A549 (cell line): ENCODE data around the gene SUPT7L.

Source experiments
- CHD4 ChIP-seq: fragments of 200-600 bp; sonication (generic); IDR thresholded peaks from 2 replicates; pipeline ENCODE4 v1.6.1; 2016; ENCODE audit warnings: antibody characterized with exemption, mild to moderate bottlenecking, borderline replicate concordance
- EHMT2 ChIP-seq: fragments of 200-600 bp; sonication (generic); IDR thresholded peaks from 2 replicates; pipeline ENCODE4 v1.6.1; 2016; ENCODE audit warnings: antibody characterized with exemption, low read depth, mild to moderate bottlenecking, moderate library complexity
- JUNB ChIP-seq: fragments of >200 bp; sonication (Bioruptor Twin); formaldehyde crosslinking; IDR thresholded peaks from 2 replicates; pipeline ENCODE4 v1.6.1; 2016
- KDM1A ChIP-seq: fragments of 200-600 bp; sonication (generic); IDR thresholded peaks from 2 replicates; pipeline ENCODE4 v1.6.1; 2016; ENCODE audit warnings: low read depth, mild to moderate bottlenecking
- POLR2A ChIP-seq: IDR thresholded peaks from 2 replicates; pipeline ENCODE4 v1.6.1; 2012; ENCODE audit warnings: mild to moderate bottlenecking, low read length
- TF ChIP-seq, protein P1 (sequence below): fragments of >200 bp; sonication (Bioruptor Twin); formaldehyde crosslinking; IDR thresholded peaks from 3 replicates; pipeline ENCODE4 v1.5.1; 2016

DNA sequence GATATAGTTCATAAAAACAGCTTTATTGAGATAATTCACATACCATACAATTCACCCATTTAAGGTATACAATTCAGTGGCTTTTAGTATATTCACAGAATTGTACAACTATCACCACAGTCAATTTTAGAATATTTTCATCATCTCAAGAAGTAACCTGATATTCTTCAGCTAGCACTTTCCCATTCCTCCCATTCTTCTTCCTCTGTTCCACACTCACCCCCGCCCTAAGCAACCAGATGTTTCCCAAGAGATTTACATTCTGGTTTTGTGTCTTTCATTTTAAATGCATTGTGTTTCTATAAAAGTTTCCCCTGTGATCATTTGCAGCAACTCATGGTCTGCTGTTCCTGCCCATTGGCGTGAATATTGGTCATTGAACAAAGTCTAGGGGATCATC lies 29.1 kb downstream of the SUPT7L start:
- TF ChIP-seq POLR2A (no peak), JUNB (no peak), KDM1A (no peak), CHD4 (no peak), EHMT2 (no peak)
- TF ChIP-seq, protein P1, sequence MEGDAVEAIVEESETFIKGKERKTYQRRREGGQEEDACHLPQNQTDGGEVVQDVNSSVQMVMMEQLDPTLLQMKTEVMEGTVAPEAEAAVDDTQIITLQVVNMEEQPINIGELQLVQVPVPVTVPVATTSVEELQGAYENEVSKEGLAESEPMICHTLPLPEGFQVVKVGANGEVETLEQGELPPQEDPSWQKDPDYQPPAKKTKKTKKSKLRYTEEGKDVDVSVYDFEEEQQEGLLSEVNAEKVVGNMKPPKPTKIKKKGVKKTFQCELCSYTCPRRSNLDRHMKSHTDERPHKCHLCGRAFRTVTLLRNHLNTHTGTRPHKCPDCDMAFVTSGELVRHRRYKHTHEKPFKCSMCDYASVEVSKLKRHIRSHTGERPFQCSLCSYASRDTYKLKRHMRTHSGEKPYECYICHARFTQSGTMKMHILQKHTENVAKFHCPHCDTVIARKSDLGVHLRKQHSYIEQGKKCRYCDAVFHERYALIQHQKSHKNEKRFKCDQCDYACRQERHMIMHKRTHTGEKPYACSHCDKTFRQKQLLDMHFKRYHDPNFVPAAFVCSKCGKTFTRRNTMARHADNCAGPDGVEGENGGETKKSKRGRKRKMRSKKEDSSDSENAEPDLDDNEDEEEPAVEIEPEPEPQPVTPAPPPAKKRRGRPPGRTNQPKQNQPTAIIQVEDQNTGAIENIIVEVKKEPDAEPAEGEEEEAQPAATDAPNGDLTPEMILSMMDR, result no peak
